Large intestine (tissue), 3 donors: ENCODE results near the gene KAZN. TPM values are rescaled to one million over a fixed set of nuclear protein-coding genes. Genes with fewer than 3 reads are reported as not detected.

Experiments
- DNase-seq, 2 donors: peaks; one replicate each; pipeline versions ENCODE4 v3.0.0 to v3.0.0-alpha.2; 2013
- H3K27ac ChIP-seq: one replicate; pipeline ENCODE4 v1.5.1; 2013; ENCODE audit warnings: low read length
- H3K27me3 ChIP-seq: 2 replicates; pipeline ENCODE4 v1.6.1; 2013; ENCODE audit warnings: low read length; ENCODE audit not compliant: control insufficient read depth, insufficient read depth
- H3K36me3 ChIP-seq: 2 replicates; pipeline ENCODE4 v1.6.1; 2013; ENCODE audit warnings: low read length; ENCODE audit not compliant: control insufficient read depth, insufficient read depth
- H3K4me1 ChIP-seq: one replicate; pipeline ENCODE4 v1.6.1; 2013; ENCODE audit warnings: low read length; ENCODE audit not compliant: control insufficient read depth, insufficient read depth
- H3K4me3 ChIP-seq: one replicate; pipeline ENCODE4 v1.5.1; 2013; ENCODE audit warnings: low read length
- H3K9me3 ChIP-seq: one replicate; pipeline ENCODE4 v1.6.1; 2013; ENCODE audit warnings: mild to moderate bottlenecking, low read depth, low read length, moderate library complexity; ENCODE audit not compliant: control insufficient read depth
- WGBS: methylation state at CpG from one replicate; pipeline ENCODE4 v1.1.5; 2013; ENCODE audit warnings: low lambda C conversion rate; ENCODE audit not compliant: insufficient coverage; 5-methylcytosine and 5-hydroxymethylcytosine counted together
- polyA plus RNA-seq: library from polyadenylated mRNA; unstranded; fragments of 120-200 nt; gene quantifications from one replicate; pipeline ENCODE4 v1.2.1, GENCODE V29; 2013

KAZN gene
- polyA plus RNA-seq, 1 donor = 30.4 TPM

DNA sequence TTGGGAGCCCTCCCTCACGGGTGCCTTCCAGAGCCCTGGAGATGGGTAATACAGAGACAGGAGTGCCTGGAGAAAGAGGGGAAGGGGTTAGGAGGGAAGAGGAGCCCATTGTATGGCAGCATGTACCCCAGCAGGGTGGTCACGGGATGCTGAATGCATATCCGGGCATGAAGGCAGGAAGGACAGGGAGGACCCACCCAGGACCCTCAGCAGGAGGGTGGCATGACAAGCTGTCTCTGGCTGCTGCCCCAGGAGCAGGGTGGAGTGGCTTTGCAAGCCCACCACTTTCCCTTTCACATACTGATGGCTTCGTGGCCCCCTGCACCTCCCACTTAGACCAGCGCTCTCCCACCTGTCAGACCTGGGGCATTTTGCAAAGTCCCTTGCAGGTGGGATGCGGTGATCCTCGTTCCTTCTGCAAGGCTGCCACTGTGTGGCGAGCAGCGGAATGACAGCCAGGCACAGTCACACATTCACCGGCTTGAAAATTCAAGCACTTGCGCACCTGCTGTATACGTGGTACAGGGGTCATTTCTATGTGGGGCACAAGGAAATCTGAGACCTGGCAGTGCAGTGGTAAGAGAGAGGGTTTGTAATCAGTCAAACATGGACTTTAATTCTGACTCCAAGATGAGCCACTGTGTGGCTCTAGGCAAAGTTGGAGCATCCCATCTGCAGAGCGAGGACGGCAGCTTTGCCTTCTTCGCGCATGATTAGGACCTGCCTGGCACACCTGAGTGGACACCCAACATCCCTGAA, 501.8 kb downstream of the KAZN start:
- no peak overlapping the region for H3K27ac ChIP-seq
- no peaks in the 10 kb centered on the region for H3K9me3 ChIP-seq
- peak in 1 of 2 donors; percentile 58 for DNase-seq
- H3K36me3 ChIP-seq = no peaks in the 10 kb centered on the region
- no peak overlapping the region for H3K4me3 ChIP-seq
- peaks cover 15% of the 10 kb centered on the region for H3K27me3 ChIP-seq
- no CpG with 5 or more reads among the region's 16 CpGs for WGBS
- no peaks in the 10 kb centered on the region for H3K4me1 ChIP-seq

DNA sequence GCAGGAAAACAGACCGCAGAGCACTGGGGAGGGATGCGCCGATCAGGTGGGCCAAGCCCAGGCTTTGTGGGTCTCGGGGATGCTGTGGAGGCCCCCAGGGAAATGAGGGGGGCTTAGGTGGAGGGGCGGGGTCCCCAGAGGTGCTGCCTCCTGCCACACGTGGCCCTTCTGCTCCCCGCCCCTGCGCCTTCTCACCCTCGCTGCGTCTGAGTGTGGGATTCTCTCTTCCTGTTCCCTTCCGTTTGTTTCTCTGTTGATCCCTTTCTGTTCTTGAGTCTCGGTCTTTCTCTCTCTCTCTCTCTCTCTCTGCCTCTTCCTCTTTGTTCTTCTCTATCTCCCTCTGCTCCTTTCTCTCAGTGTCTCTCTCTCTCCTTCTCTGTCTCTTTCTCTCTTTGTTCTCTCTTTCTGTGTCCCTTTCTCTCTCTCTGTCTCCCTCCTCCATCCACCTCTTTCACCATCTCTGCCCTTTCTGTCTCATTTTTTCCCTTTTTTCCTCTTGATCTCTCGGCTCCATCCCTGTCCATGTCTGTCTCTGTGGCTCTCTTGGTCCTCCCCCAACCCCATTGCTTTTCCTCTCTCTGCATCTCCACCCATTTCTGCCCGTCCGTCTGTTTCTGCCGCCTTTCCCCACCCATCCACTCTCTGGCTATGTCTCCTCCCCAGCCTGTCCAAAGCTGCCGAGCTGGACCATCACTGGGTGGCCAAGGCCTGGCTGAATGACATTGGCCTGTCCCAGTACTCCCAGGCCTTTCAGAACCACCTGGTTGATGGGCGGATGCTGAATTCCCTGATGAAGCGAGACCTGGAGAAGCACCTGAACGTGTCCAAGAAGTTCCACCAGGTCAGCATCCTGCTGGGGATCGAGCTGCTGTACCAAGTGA, 502.6 kb downstream of the KAZN start:
- DNase-seq = no peak
- Histone ChIP-seq H3K27me3 (peaks cover 15% of the 10 kb centered on the region), H3K4me3 (no peak overlapping the region), H3K9me3 (no peaks in the 10 kb centered on the region), H3K36me3 (no peaks in the 10 kb centered on the region), H3K4me1 (no peaks in the 10 kb centered on the region), H3K27ac (no peak overlapping the region)
- WGBS = 78% methylated on average over 6 of the region's 21 CpGs

DNA sequence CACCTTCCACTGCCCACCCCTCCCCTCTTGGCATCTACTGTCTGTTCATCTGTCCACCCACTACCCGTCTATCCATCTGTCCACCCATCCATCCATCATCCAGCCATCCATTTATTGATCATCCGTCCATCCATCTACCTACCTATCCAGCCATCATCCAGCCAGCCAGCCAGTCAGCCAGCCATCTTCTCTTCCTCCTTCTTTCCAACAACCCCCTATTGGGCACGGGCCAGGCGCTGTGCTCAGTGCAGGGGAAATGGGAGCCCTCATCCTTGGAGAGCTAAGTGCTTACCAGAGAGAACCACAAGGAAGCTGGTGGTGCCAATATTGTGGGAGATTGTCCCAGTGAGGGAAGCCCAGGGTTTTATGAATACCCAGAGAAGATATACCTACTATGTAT, 503.3 kb downstream of the KAZN start:
- peaks cover 15% of the 10 kb centered on the region for H3K27me3 ChIP-seq
- no peaks in the 10 kb centered on the region for H3K36me3 ChIP-seq
- no peak overlapping the region for H3K4me3 ChIP-seq
- 96% methylated on average over 3 of the region's 4 CpGs for WGBS
- H3K27ac ChIP-seq = no peak overlapping the region
- no peak for DNase-seq
- H3K4me1 ChIP-seq = no peaks in the 10 kb centered on the region
- no peaks in the 10 kb centered on the region for H3K9me3 ChIP-seq

DNA sequence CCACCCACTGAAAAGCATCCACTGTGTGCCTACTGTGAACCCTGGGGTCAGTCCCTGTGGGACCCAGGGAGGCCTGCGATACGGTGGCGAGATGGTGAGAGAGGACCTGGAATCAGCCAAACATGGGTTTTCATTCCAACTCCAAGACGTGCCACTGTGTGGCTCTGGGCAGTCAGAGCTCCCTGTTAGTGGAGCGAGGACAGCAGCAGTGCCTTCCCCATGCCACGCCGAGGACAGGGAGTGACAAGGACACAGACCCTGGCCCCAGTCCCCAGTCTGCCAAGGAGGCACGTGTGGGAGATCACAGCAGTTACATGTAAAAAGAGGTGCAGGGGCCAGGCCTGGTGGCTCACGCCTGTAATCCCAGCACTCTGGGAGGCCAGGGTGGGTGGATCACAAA, 504.2 kb downstream of the KAZN start:
- no peak overlapping the region for H3K27ac ChIP-seq
- peaks cover 15% of the 10 kb centered on the region for H3K27me3 ChIP-seq
- no CpG with 5 or more reads among the region's 9 CpGs for WGBS

DNA sequence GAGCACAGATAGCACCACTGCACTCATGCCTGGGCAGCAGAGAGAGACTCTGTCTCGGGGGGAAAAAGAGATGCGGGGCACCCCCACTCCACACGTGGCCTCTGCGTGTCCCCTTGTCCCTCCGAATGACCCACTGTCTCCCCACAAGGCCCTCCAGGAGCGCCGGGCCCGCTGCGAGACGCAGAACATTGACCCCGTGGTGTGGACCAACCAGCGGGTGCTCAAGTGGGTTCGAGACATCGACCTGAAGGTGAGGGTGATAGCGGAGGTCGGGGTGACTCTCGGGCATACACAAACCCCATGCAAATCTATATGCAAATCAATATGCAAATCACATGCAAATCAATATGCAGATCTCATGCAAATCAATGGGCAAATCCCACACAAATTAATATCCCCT, 504.7 kb downstream of the KAZN start:
- no peak overlapping the region for H3K4me3 ChIP-seq
- no peaks in the 10 kb centered on the region for H3K9me3 ChIP-seq
- DNase-seq = no peak
- H3K4me1 ChIP-seq = no peaks in the 10 kb centered on the region
- peaks cover 15% of the 10 kb centered on the region for H3K27me3 ChIP-seq
- H3K36me3 ChIP-seq = no peaks in the 10 kb centered on the region
- WGBS = no CpG with 5 or more reads among the region's 17 CpGs
- no peak overlapping the region for H3K27ac ChIP-seq

More for the DNA sequence above, 504.2 kb downstream of the KAZN start:
- no peaks in the 10 kb centered on the region for H3K4me1 ChIP-seq
- no peaks in the 10 kb centered on the region for H3K36me3 ChIP-seq
- no peaks in the 10 kb centered on the region for H3K9me3 ChIP-seq
- no peak overlapping the region for H3K4me3 ChIP-seq
- no peak for DNase-seq

DNA sequence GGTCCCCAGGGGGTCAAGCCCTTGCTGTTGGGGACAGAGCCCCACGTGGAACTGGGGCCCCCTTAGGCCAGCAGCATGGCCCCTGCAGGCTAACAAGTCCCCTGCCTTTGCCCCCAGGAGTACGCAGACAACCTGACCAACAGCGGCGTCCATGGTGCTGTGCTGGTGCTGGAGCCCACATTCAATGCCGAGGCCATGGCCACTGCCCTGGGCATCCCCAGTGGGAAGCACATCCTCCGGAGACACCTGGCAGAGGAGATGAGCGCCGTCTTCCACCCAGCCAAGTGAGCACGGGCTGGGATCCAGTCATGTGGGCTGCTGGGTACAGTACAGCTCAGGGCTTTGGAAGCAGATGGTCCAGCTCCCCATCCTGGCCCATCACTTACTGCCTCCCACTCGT, 505.4 kb downstream of the KAZN start:
- no CpG with 5 or more reads among the region's 10 CpGs for WGBS
- no peaks in the 10 kb centered on the region for H3K36me3 ChIP-seq

DNA sequence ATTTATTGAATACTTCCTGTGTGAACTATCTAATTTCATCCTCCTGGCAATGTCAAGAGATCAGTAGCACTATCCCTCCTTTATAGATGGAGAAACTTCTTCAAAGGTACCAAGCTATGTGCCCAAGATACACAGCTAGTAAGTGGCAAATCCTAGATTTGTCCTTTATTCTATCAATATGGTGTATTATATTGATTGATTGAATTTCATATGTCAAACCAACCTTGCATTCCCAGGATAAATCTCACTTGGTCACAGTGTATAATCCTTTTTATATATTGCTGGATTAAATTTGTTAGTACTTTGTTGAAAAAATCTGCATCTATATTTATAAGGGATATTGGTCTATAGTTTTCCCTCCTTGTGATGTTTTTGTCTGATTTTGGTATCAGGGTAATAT, 506.3 kb downstream of the KAZN start:
- no peak for DNase-seq
- no peak overlapping the region for H3K27ac ChIP-seq
- no peaks in the 10 kb centered on the region for H3K4me1 ChIP-seq
- H3K36me3 ChIP-seq = no peaks in the 10 kb centered on the region
- peaks cover 15% of the 10 kb centered on the region for H3K27me3 ChIP-seq
- no peak overlapping the region for H3K4me3 ChIP-seq
- H3K9me3 ChIP-seq = no peaks in the 10 kb centered on the region

More for the DNA sequence above, 505.4 kb downstream of the KAZN start:
- no peak overlapping the region for H3K27ac ChIP-seq
- no peaks in the 10 kb centered on the region for H3K9me3 ChIP-seq
- no peak for DNase-seq
- H3K4me1 ChIP-seq = no peaks in the 10 kb centered on the region
- peaks cover 15% of the 10 kb centered on the region for H3K27me3 ChIP-seq
- H3K4me3 ChIP-seq = no peak overlapping the region

DNA sequence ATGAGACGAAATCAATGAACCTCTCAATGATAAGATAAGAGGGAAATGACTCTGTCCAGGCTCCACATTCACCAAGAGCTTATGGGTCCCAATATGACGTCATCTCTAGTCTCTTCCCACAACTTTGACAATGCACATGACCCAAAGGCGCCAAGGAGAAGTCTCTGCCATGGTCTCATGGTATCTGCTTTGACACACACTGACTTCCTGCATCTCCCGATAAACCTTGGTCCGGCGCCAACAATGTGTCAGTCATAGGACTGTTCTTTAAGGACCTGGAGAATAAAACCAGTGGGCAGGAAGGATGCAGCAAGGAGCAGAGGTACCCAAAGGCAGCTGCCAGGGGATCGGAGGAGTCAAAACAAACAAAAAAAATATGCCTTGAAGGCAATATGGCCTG, 508.1 kb downstream of the KAZN start:
- Histone ChIP-seq H3K36me3 (no peaks in the 10 kb centered on the region), H3K4me3 (no peak overlapping the region), H3K27me3 (peaks cover 4% of the 10 kb centered on the region), H3K27ac (no peak overlapping the region), H3K4me1 (no peaks in the 10 kb centered on the region), H3K9me3 (no peaks in the 10 kb centered on the region)
- peak in 1 of 2 donors; percentile 46 for DNase-seq
- WGBS = 14% methylated on average over 1 of the region's 7 CpGs

DNA sequence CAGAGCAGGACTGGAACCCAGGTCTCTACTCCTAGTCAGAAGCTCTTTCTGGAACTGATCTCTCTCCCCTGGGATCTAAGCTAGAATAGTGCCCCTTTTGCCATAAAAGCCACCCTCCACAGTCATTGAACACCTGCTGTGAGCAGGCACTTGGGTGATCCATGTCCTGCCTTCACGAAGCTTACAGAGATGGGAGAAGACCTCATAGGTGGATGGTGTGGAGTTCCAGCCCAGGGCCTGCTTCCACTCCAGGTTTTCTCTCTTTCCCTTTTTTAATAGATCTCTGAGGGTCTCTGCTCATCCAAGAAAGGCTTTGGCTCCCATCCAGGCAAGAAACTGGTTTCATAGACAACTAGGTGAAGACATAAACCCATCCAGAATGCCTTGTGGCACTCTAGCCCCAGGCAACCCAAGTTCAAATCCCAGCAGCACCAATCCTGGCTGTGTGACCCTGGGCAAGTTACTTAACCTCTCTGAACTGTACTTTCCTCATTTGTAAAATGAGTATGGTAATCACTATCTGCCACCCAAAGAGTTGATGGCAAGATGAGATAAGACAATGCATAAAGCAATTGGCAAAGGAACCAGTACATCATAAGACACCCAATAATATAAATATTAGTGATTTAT, 508.7 kb downstream of the KAZN start:
- H3K9me3 ChIP-seq = no peaks in the 10 kb centered on the region
- no peak overlapping the region for H3K27ac ChIP-seq
- H3K36me3 ChIP-seq = no peaks in the 10 kb centered on the region
- no peaks in the 10 kb centered on the region for H3K27me3 ChIP-seq
- H3K4me1 ChIP-seq = no peaks in the 10 kb centered on the region
- no peak overlapping the region for H3K4me3 ChIP-seq
- no peak for DNase-seq
- 100% methylated on average over 1 of the region's 1 CpG for WGBS

DNA sequence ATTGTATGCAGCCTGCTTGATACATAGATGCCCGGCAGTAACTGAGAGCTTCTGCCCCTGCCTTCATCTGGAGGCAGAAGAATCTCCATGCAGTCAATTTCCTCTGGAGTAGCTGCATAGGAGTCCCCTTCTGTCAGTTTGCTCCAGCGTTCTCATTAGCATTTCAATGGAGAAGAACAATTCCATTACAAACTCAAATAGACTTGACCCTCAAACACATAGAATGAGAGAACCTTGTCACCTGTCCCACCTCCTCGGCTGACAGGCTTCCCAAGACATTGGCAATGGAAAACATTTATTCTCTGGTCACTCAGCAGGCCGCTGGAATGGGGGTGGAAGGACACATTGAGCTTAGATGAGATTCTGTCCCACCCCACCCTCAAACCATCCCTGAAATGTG, 509.4 kb downstream of the KAZN start:
- H3K9me3 ChIP-seq = no peaks in the 10 kb centered on the region
- no peaks in the 10 kb centered on the region for H3K4me1 ChIP-seq
- no peaks in the 10 kb centered on the region for H3K36me3 ChIP-seq
- H3K27ac ChIP-seq = no peak overlapping the region
- DNase-seq = no peak
- H3K4me3 ChIP-seq = no peak overlapping the region
- H3K27me3 ChIP-seq = no peaks in the 10 kb centered on the region
- 17% methylated on average over 1 of the region's 4 CpGs for WGBS
